ENCODE measurements around the gene CINP. TPM values are rescaled to one million over a fixed set of nuclear protein-coding genes. Genes with fewer than 3 reads are reported as not detected.

Gene CINP
- total RNA-seq, 1 donor from 2014 or later: 6.8 TPM

DNA sequence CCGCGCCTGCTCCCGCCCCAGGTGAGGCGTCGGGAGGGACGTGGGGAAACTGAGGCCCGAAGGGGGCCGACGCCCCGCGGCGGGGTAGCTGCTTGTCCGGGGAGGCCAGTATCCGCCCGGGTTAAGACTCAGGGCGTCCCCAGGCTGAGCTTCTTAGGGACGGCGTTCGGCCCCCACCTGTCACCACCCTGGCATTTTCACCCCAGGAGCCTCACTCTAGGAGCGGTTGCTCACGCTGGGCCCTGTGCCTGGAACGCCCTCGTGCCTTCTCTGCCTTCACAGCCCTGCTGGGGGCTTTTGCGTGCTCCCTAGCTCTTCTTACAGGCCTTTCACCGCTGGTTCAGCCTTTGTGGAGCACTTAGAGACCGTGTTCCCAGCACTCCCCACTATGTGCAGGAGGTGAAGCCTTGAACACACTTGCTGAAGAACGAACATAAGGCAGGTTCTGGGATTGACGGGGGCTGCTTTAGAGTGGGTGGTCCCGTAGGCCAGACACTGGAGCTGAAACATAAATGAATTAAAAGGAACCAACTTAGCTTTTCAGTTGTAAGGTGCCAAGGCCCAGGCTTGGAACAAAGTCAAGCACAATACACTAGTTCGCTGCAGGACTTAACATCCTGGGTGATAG is 42.5 kb downstream of the CINP start:
- Histone ChIP-seq H3K4me1 (peaks cover 11 to 21% of the 10 kb centered on the region in 2 donors), H3K36me3 (no peaks in the 10 kb centered on the region), H3K4me3 (peak overlapping the region; percentile 88 to 94), H3K9me3 (no peaks in the 10 kb centered on the region), H3K27ac (peak overlapping the region; percentile 94 to 97), H3K27me3 (no peaks in the 10 kb centered on the region)
- TF ChIP-seq, protein P1, sequence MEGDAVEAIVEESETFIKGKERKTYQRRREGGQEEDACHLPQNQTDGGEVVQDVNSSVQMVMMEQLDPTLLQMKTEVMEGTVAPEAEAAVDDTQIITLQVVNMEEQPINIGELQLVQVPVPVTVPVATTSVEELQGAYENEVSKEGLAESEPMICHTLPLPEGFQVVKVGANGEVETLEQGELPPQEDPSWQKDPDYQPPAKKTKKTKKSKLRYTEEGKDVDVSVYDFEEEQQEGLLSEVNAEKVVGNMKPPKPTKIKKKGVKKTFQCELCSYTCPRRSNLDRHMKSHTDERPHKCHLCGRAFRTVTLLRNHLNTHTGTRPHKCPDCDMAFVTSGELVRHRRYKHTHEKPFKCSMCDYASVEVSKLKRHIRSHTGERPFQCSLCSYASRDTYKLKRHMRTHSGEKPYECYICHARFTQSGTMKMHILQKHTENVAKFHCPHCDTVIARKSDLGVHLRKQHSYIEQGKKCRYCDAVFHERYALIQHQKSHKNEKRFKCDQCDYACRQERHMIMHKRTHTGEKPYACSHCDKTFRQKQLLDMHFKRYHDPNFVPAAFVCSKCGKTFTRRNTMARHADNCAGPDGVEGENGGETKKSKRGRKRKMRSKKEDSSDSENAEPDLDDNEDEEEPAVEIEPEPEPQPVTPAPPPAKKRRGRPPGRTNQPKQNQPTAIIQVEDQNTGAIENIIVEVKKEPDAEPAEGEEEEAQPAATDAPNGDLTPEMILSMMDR (IDR thresholded peaks at IDR 0.05): no peak
- DNase-seq (ENCODE audit: low spot score in 2 of 2): peak; percentile 19 to 77
- intact Hi-C loops (cut with DNase I): no loop called here

DNA sequence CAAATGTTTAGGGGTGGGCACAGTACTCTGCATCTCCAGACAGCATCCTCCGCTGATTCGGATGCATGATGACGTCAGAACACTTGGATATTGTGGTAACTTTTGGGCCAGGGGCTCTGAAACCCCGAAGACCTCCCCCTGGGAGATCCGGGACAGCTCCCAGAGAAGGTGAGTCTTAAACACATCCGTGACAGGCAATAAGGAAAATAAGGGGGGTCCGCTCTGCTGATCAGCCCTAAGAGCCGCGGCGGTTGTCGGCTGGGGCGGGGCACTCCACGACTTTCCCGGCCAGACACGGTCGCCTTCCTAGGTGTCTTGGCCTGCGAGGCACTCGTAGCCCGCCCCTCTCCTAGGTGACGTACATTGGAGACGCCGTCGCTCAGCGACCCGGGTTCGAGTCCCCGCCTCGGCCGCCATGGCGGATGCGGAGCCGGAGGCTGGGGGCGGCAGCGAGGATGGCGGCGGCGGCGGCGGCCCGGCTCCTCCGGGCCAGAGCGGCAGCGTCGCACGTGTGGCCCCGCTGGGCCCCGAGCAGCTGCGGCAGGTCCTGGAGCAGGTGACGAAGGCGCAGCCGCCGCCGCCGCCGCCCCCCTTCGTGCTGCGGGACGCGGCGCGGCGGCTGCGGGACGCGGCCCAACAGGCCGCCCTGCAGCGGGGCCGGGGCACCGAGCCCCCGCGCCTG is 43.2 kb downstream of the CINP start, which contains the start of gene ZNF839:
Gene ZNF839, plus strand, starts transcription at position 396 of the 682 bp plus-strand sequence. Its CDS starts 20 bp downstream, at position 416.
- Histone ChIP-seq H3K4me1 (peaks cover 11 to 23% of the 10 kb centered on the region in 2 donors), H3K9me3 (no peaks in the 10 kb centered on the region), H3K27me3 (no peaks in the 10 kb centered on the region), H3K27ac (peak within 1 kb of the TSS; percentile 94 to 97), H3K36me3 (no peaks in the 10 kb centered on the region), H3K4me3 (peak within 1 kb of the TSS; percentile 88 to 94)
- DNase-seq (ENCODE audit: low spot score in 2 of 2): peak; percentile 63 to 96
- TF ChIP-seq, protein P1 (IDR thresholded peaks at IDR 0.05): no peak
- intact Hi-C loops (cut with DNase I): loop anchor here (1.0 to 10.0 kb wide), 9 partner anchors 44 to 1235 kb away; partner anchors contain the start of genes DYNC1H1, EIF5, HSP90AA1 and PPP2R5C

DNA sequence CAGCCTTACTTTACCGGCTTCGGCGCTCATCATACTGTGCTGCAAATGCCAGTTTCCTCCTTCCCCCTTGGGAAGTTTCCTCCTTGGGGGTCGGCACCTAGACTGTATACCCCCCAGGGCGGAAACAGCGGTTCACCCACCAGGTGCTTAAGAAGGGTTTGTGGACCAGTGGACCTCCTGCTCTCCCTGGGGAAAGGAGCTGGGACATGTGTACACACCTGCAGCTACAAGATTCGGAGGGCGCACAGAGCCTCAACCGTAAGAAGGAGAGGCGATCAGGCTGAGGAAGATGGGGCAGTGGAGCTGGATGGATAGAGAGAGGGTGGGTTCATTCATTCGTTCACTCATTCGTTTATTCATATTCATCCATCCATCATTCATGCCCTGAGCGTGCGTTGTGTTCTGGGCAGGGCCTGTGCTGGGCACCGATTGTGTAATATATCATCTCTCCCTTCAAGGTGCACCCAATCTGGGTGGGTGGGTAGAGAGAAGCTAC is 43.9 kb downstream of the CINP start:
- Histone ChIP-seq H3K4me1 (peaks cover 11 to 25% of the 10 kb centered on the region in 2 donors), H3K27me3 (no peaks in the 10 kb centered on the region), H3K27ac (peak overlapping the region; percentile 94 to 97), H3K4me3 (peak overlapping the region; percentile 88 to 94), H3K9me3 (no peaks in the 10 kb centered on the region), H3K36me3 (no peaks in the 10 kb centered on the region)
- no peak for DNase-seq (ENCODE audit: low spot score in 2 of 2)
- TF ChIP-seq, protein P1 (IDR thresholded peaks at IDR 0.05): no peak
- intact Hi-C loops (cut with DNase I): loop anchor here (1.0 to 10.0 kb wide), 9 partner anchors 44 to 1236 kb away; partner anchors contain the start of genes DYNC1H1, EIF5, HSP90AA1 and PPP2R5C

GRCh38 chr14:102317564-102318248 is 45.0 kb downstream of the CINP start:
- no peaks in the 10 kb centered on the region for H3K27me3 ChIP-seq
- H3K4me1 ChIP-seq: peaks cover 11 to 30% of the 10 kb centered on the region in 2 donors
- H3K4me3 ChIP-seq: peak overlapping the region; percentile 48 to 66
- intact Hi-C loops (cut with DNase I): loop anchor here (2.0 to 10.0 kb wide), 8 partner anchors 180 to 1237 kb away; partner anchors contain the start of genes DYNC1H1, EIF5, HSP90AA1 and PPP2R5C
- TF ChIP-seq, protein P1 (IDR thresholded peaks at IDR 0.05): no peak
- no peaks in the 10 kb centered on the region for H3K9me3 ChIP-seq
- H3K27ac ChIP-seq: peak overlapping the region; percentile 69 to 79
- DNase-seq (ENCODE audit: low spot score in 2 of 2): no peak
- H3K36me3 ChIP-seq: no peaks in the 10 kb centered on the region

Data from ascending aorta (tissue), 2 donors.